Esophagus muscularis mucosa (tissue), 4 donors: ENCODE results near the gene PPP2R5C. TPM values are rescaled to one million over a fixed set of nuclear protein-coding genes. Genes with fewer than 3 reads are reported as not detected.

Source experiments
- DNase-seq: peaks from one replicate; pipeline ENCODE4 v3.0.0-alpha.2; 2017; ENCODE audit errors: extremely low spot score
- H3K27ac ChIP-seq, 4 donors: fragments of 200-600 bp; sonication (generic); replicated peaks in 1 of 4; 1 replicate in 3 of 4; 2 replicates in 1 of 4; pipeline ENCODE4 v1.5.1; 2016 to 2019; ENCODE audit warnings: mild to moderate bottlenecking in 1 of 4
- H3K27me3 ChIP-seq, 4 donors: fragments of 200-600 bp; sonication (generic); one replicate each; pipeline versions ENCODE4 v1.5.1 to v1.6.0; 2016 to 2019
- H3K36me3 ChIP-seq, 4 donors: fragments of 200-600 bp; sonication (generic); one replicate each; pipeline ENCODE4 v1.5.1; 2016 to 2019
- H3K4me1 ChIP-seq, 4 donors: fragments of 200-600 bp; sonication (generic); one replicate each; pipeline ENCODE4 v1.5.1; 2016 to 2019
- H3K4me3 ChIP-seq, 4 donors: fragments of 200-600 bp; sonication (generic); 1 replicate in 2 of 4; 2 replicates in 2 of 4; pipeline ENCODE4 v1.5.1; 2016 to 2019; ENCODE audit warnings: mild to moderate bottlenecking in 4 of 4, moderate library complexity in 1 of 4
- H3K9me3 ChIP-seq, 4 donors: fragments of 200-600 bp; sonication (generic); 1 replicate in 3 of 4; 2 replicates in 1 of 4; pipeline ENCODE4 v1.5.1; 2016 to 2019
- CTCF ChIP-seq, 3 experiments: fragments of 200-600 bp in 2 of 3; fragments of 450-650 bp in 1 of 3; sonication (generic) in 2 of 3; IDR thresholded peaks; one replicate each; pipeline ENCODE4 v1.5.1; 2017 to 2019; ENCODE audit warnings: antibody characterized with exemption in 3 of 3, mild to moderate bottlenecking in 2 of 3, moderate library complexity in 1 of 3
- EP300 ChIP-seq: sonication (generic); formaldehyde crosslinking; IDR thresholded peaks from one replicate; pipeline ENCODE4 v1.6.1; 2017; ENCODE audit warnings: antibody characterized with exemption
- POLR2A ChIP-seq: fragments of 450-650 bp; IDR thresholded peaks from one replicate; pipeline ENCODE4 v1.6.1; 2017; ENCODE audit warnings: antibody characterized with exemption, moderate library complexity, mild to moderate bottlenecking, low read depth
- POLR2AphosphoS5 ChIP-seq, 2 donors: sonication (generic); formaldehyde crosslinking; IDR thresholded peaks; one replicate each; pipeline ENCODE4 v1.6.1; 2017; ENCODE audit warnings: antibody characterized with exemption in 2 of 2
- WGBS: methylation state at CpG from one replicate; pipeline ENCODE4 v1.1.5; 2018; 5-methylcytosine and 5-hydroxymethylcytosine counted together
- intact Hi-C: fragments of 100-400 bp; cut with DNase I; formaldehyde crosslinking; loops from one replicate; pipeline ENCODE4 v1.15.1; 2023
- total RNA-seq, 4 donors: library from RNA; depleted of rRNA; stranded (reverse); fragments of >200 nt; gene quantifications; one replicate each; pipeline versions ENCODE4 v1.1.0 to v1.2.1, GENCODE V29; 2016

The PPP2R5C gene
- total RNA-seq, 4 donors from 2014 or later, result 103 to 142 (median 131) TPM

GRCh38 chr14:101889366-101889765 lies 127.9 kb downstream of the PPP2R5C start:
- intact Hi-C loops, result no loop called here
- no peak for TF ChIP-seq POLR2A
- TF ChIP-seq EP300, result no peak
- no peak for TF ChIP-seq POLR2AphosphoS5 (IDR thresholded peaks at IDR 0.05)
- no peak for TF ChIP-seq CTCF (IDR thresholded peaks at IDR 0.05)
- no peak for DNase-seq
- Histone ChIP-seq H3K4me1 (no peaks in the 10 kb centered on the region), H3K27ac (no peak overlapping the region), H3K4me3 (no peak overlapping the region), H3K9me3 (no peaks in the 10 kb centered on the region), H3K36me3 (peaks cover 45 to 89% (median 87%) of the 10 kb centered on the region in 4 donors), H3K27me3 (no peaks in the 10 kb centered on the region)
- 89% methylated on average over 10 of the region's 10 CpGs for WGBS

- Histone ChIP-seq H3K27me3 (no peaks in the 10 kb centered on the region), H3K4me3 (no peak overlapping the region), H3K27ac (no peak overlapping the region), H3K4me1 (no peaks in the 10 kb centered on the region), H3K9me3 (no peaks in the 10 kb centered on the region), H3K36me3 (peaks cover 42 to 88% (median 87%) of the 10 kb centered on the region in 4 donors)
- DNase-seq, result no peak
- WGBS, result 78% methylated on average over 7 of the region's 7 CpGs
- intact Hi-C loops, result no loop called here
- TF ChIP-seq POLR2A (no peak), CTCF (IDR thresholded peaks at IDR 0.05) (peak in 2 of 3 experiments; percentile 9 to 10), EP300 (no peak)
Measured at GRCh38 chr14:101889898-101890297, 128.4 kb downstream of the PPP2R5C start.

- H3K4me3 ChIP-seq, result no peak overlapping the region
- DNase-seq, result no peak
- TF ChIP-seq EP300, result no peak
- no peak for TF ChIP-seq POLR2AphosphoS5 (IDR thresholded peaks at IDR 0.05)
- no peak for TF ChIP-seq CTCF (IDR thresholded peaks at IDR 0.05)
- TF ChIP-seq POLR2A, result no peak
- 93% methylated on average over 20 of the region's 20 CpGs for WGBS
- H3K9me3 ChIP-seq, result no peaks in the 10 kb centered on the region
- H3K4me1 ChIP-seq, result no peaks in the 10 kb centered on the region
- intact Hi-C loops, result no loop called here
- peaks cover 49 to 89% (median 88%) of the 10 kb centered on the region in 4 donors for H3K36me3 ChIP-seq
- no peak overlapping the region for H3K27ac ChIP-seq
- no peaks in the 10 kb centered on the region for H3K27me3 ChIP-seq
Measured at GRCh38 chr14:101891471-101891870, 130.0 kb downstream of the PPP2R5C start.

- Histone ChIP-seq H3K4me3 (no peak overlapping the region), H3K27me3 (no peaks in the 10 kb centered on the region), H3K9me3 (no peaks in the 10 kb centered on the region), H3K36me3 (peaks cover 45 to 90% (median 87%) of the 10 kb centered on the region in 4 donors), H3K4me1 (no peaks in the 10 kb centered on the region), H3K27ac (no peak overlapping the region)
- no peak for DNase-seq
- intact Hi-C loops, result no loop called here
- TF ChIP-seq CTCF (IDR thresholded peaks at IDR 0.05) (no peak), POLR2AphosphoS5 (IDR thresholded peaks at IDR 0.05) (no peak), EP300 (no peak), POLR2A (no peak)
- 74% methylated on average over 3 of the region's 3 CpGs for WGBS
Measured at GRCh38 chr14:101893759-101894158, 132.2 kb downstream of the PPP2R5C start.
